HCT116 (cell line): ENCODE data around the gene VPS37B. TPM values are rescaled to one million over a fixed set of nuclear protein-coding genes. Genes with fewer than 3 reads are reported as not detected.
"Not testable (repeated sequence)": the region's sequence is repeated elsewhere in the genome, so short reads cannot be mapped to it uniquely, and the experiment has no call there.

Experiments used
- ATAC-seq: fragments of 200-7000 bp; cut with Tn5 transposase; 2 replicates; pipeline ENCODE4 v1.9.1; 2020; ENCODE audit warnings: mild to moderate bottlenecking, moderate library complexity
- BruUV-seq: library from RNA; stranded (reverse); fragments of 400-500 nt; replicated peaks from 2 replicates; lab custom pipeline; 2021; lab: Mats Ljungman, UMichigan
- CTCF ChIA-PET: fragments of 300-600 bp; sonication (Branson Sonifier 250); formaldehyde crosslinking; loops from one replicate; lab custom pipeline; 2021; ENCODE audit warnings: antibody characterized with exemption; lab: Charles Lee
- POLR2A ChIA-PET: fragments of 300-600, 350-600 bp; sonication (Branson Sonifier 250); formaldehyde crosslinking; loops from one replicate; lab custom pipeline; 2021; ENCODE audit warnings: antibody characterized with exemption; lab: Charles Lee
- RAD21 ChIA-PET, 2 experiments: fragments of 300-600 bp; sonication (Branson Sonifier 250); formaldehyde crosslinking; loops; one replicate each; lab custom pipeline; 2023; ENCODE audit warnings: low total read pairs in 2 of 2; ENCODE audit not compliant: uncharacterized antibody in 2 of 2, unreplicated experiment in 2 of 2, low non-redundant PET in 1 of 2; lab: Charles Lee
- DNase-seq: peaks from one replicate; pipeline ENCODE4 v3.0.0-alpha.2; 2010; ENCODE audit warnings: low read depth, low spot score
- H2AFZ ChIP-seq: fragments of 200-600 bp; shearing (Covaris generic), sonication (generic); 2 replicates; pipeline ENCODE4 v1.6.1; 2017; ENCODE audit warnings: low read depth, mixed run types, mixed read lengths, antibody characterized with exemption, low read length; ENCODE audit not compliant: poor library complexity, severe bottlenecking
- H3K27ac ChIP-seq: 2 replicates; pipeline ENCODE4 v1.5.1; 2012; ENCODE audit warnings: low read depth, low read length
- H3K27me3 ChIP-seq: fragments of 200-600 bp; sonication (generic); 2 replicates; pipeline ENCODE4 v1.6.1; 2016; ENCODE audit warnings: mixed run types, low read length, mixed read lengths; ENCODE audit not compliant: insufficient read depth
- H3K36me3 ChIP-seq, 2 experiments: fragments of 200-500 bp in 1 of 2; fragments of 200-600 bp in 1 of 2; sonication (Bioruptor generic) in 1 of 2; sonication (generic) in 1 of 2; 2 replicates each; pipeline versions ENCODE4 v1.5.1 to v1.6.1; 2014 to 2016; ENCODE audit warnings: low read length in 2 of 2, inconsistent platforms in 1 of 2, mixed read lengths in 1 of 2, mixed run types in 1 of 2; ENCODE audit not compliant: insufficient read depth in 2 of 2, control insufficient read depth in 1 of 2
- H3K4me1 ChIP-seq, 2 experiments: fragments of 200-600 bp in 1 of 2; sonication (generic) in 1 of 2; 2 replicates each; pipeline versions ENCODE4 v1.5.1 to v1.6.1; 2012 to 2017; ENCODE audit warnings: low read length in 2 of 2, inconsistent platforms in 1 of 2, mild to moderate bottlenecking in 1 of 2, mixed read lengths in 1 of 2, mixed run types in 1 of 2, moderate library complexity in 1 of 2; ENCODE audit not compliant: insufficient read depth in 2 of 2, control insufficient read depth in 1 of 2
- H3K4me2 ChIP-seq: fragments of 200-600 bp; sonication (generic); 2 replicates; pipeline ENCODE4 v1.6.1; 2017; ENCODE audit warnings: mixed run types, low read length, mixed read lengths
- H3K4me3 ChIP-seq, 2 experiments: fragments of 200-600 bp in 1 of 2; sonication (generic) in 1 of 2; replicated peaks in 1 of 2; 2 replicates each; pipeline ENCODE4 v1.5.1; 2011 to 2016; ENCODE audit warnings: low read length in 2 of 2, control low read depth in 1 of 2, low read depth in 1 of 2, mild to moderate bottlenecking in 1 of 2, mixed read lengths in 1 of 2, mixed run types in 1 of 2
- H3K79me2 ChIP-seq: fragments of 200-600 bp; sonication (generic); 2 replicates; pipeline ENCODE4 v1.6.1; 2017; ENCODE audit warnings: mild to moderate bottlenecking, mixed run types, low read length, moderate library complexity, mixed read lengths; ENCODE audit not compliant: insufficient read depth
- H3K9ac ChIP-seq: fragments of 200-600 bp; sonication (generic); 2 replicates; pipeline ENCODE4 v1.6.1; 2016; ENCODE audit warnings: low read length, mixed read lengths
- H3K9me2 ChIP-seq: fragments of 200-600 bp; sonication (generic), shearing (Covaris generic); 2 replicates; pipeline ENCODE4 v1.6.1; 2017; ENCODE audit warnings: mixed run types, mild to moderate bottlenecking, moderate library complexity; ENCODE audit not compliant: insufficient read depth
- H3K9me3 ChIP-seq, 2 experiments: fragments of 200-500 bp in 1 of 2; fragments of 200-600 bp in 1 of 2; sonication (Bioruptor generic) in 1 of 2; sonication (generic) in 1 of 2; 2 replicates each; pipeline ENCODE4 v1.6.1; 2014 to 2017; ENCODE audit warnings: low read length in 2 of 2, mixed read lengths in 2 of 2, inconsistent platforms in 1 of 2, low read depth in 1 of 2, mild to moderate bottlenecking in 1 of 2, mixed run types in 1 of 2, moderate library complexity in 1 of 2; ENCODE audit not compliant: control insufficient read depth in 1 of 2, insufficient read depth in 1 of 2
- H4K20me1 ChIP-seq: fragments of 200-600 bp; sonication (generic), shearing (Covaris generic); 2 replicates; pipeline ENCODE4 v1.6.1; 2017; ENCODE audit warnings: mixed run types, mild to moderate bottlenecking, moderate library complexity; ENCODE audit not compliant: insufficient read depth
- ZNF274 ChIP-seq: fragments of 200-500 bp; sonication (Bioruptor generic); IDR thresholded peaks from 2 replicates; pipeline ENCODE4 v1.6.1; 2014; ENCODE audit warnings: mild to moderate bottlenecking, low read depth, low read length, inconsistent platforms
- intact Hi-C: fragments of 100-400 bp; cut with micrococcal nuclease; formaldehyde crosslinking; loops from 2 replicates; pipeline ENCODE4 v1.10.0; 2022
- total RNA-seq: library from RNA; stranded (reverse); gene quantifications from one replicate; pipeline ENCODE4 v1.2.1, GENCODE V29; 2021; ENCODE audit not compliant: unreplicated experiment
- TF ChIP-seq, protein P1 (sequence below): IDR thresholded peaks from 2 replicates; pipeline ENCODE4 v1.6.1; 2011; ENCODE audit warnings: mild to moderate bottlenecking, low read length, moderate library complexity; ENCODE audit not compliant: insufficient replicate concordance; ENCODE audit errors: extremely low read depth

VPS37B gene
- total RNA-seq, 1 experiment from 2014 or later: 55.0 TPM

DNA sequence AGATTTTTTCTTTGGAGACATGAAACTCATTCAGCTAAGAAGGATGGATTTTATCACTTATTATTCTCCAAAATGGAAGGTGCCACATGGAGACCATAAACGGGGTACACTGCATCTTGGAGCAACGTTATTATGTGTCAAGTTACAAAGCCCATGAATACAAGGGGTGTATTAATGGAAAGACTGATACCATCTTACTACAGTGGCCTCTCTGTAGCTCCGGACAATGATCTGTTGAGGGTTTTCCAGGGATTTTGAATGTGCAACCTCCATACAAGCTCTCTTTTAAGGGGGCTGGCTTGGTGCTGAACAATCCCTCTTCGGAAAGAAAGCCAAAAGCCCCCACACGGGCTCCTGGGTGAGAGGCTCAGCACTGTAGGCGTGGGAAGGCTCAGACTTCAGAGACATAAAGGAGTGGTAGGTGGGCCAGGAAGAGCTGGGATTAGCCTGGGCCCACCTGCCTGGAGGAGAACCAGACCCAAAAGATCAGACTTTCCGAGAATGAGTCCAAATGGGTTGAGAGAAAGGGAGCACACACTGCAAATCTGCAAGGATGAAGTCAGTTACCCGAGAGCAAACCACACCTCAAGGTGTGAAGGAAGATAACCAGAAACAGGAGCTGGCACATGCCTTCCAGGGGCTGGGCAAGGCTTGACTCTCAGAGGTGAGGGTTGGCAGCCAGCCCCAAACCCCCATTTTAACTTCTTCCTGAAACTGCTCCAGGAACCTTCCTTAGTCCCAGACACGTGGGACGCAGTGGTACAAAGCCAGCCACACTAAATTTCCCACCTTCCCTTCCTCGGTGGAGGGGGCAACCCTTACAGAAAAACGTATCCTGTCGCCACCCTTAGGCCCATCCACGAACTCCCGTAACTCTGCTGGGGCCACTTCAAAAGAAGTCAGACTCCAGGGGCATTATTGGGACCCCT, 1.5 kb downstream of the VPS37B start (continued):
- no peak for TF ChIP-seq ZNF274

DNA sequence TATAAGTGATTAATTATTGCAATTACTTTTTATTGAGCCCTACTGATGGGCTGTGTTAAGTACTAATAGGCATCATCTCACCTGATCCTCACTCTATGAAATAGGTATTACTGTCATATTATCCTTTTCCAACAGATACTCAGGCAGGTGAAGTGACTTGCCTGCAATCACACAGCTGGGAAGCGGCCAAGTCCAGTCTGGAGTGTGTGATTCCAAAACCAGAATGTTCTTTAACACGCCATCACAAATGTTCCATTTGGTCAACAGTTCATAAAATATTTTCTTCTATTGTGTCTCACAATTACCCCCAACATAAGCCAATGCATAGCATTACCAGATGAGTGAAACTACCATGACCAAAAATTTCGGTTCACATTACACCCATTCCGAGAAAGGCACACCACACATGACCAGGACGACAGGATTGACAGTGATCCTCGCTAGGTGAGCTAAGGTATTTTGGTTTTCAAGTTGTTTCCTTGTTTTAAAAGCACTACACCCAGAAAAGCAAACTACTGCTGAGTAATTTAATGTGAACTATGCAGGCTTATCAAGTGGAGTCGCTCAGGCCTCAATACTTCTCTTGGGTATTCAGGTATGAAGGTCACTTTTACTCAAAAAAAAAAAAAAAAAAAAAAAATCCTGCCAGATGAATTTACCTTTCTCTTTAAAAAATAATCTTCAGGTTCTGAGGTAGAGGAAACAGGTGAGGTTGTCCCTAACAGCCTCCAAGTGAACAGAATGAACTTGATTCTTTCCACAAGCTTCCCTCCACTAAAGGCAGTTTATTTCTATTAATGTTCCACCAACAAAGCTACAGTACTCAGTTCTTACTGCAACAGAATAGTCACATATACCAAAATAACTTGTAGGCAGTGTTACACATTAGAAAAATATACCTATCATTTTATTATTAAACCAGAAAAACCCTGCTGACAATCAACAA, 2.4 kb downstream of the VPS37B start:
- Histone ChIP-seq H3K27me3 (no peaks in the 10 kb centered on the region), H3K9me3 (no peaks in the 10 kb centered on the region), H3K9ac (peak overlapping the region; percentile 98; the same call in 1 of the 2 replicates), H4K20me1 (peaks cover 6% of the 10 kb centered on the region; the same call in 1 of the 2 replicates), H3K4me2 (peak overlapping the region; percentile 86), H3K4me3 (no peak overlapping the region), H3K4me1 (peaks cover 57 to 76% of the 10 kb centered on the region in 2 experiments), H2AFZ (no peak overlapping the region), H3K27ac (no peak overlapping the region), H3K36me3 (no peaks in the 10 kb centered on the region), H3K9me2 (no peaks in the 10 kb centered on the region), H3K79me2 (peaks cover 75% of the 10 kb centered on the region)
- ATAC-seq: no peak
- ChIA-PET CTCF (no interaction called here), POLR2A (interaction anchor here (1.9 to 2.4 kb wide), 2 partner anchors 26 to 339 kb away, joined by 4 to 5 read pairs; partner anchors contain the start of genes MPHOSPH9 and MTRFR), RAD21 (no interaction called here)
- no peak for DNase-seq
- intact Hi-C loops: no loop called here
- TF ChIP-seq, protein P1, sequence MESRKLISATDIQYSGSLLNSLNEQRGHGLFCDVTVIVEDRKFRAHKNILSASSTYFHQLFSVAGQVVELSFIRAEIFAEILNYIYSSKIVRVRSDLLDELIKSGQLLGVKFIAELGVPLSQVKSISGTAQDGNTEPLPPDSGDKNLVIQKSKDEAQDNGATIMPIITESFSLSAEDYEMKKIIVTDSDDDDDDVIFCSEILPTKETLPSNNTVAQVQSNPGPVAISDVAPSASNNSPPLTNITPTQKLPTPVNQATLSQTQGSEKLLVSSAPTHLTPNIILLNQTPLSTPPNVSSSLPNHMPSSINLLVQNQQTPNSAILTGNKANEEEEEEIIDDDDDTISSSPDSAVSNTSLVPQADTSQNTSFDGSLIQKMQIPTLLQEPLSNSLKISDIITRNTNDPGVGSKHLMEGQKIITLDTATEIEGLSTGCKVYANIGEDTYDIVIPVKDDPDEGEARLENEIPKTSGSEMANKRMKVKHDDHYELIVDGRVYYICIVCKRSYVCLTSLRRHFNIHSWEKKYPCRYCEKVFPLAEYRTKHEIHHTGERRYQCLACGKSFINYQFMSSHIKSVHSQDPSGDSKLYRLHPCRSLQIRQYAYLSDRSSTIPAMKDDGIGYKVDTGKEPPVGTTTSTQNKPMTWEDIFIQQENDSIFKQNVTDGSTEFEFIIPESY: no peak
- BruUV-seq: TSS peak; percentile 24

DNA sequence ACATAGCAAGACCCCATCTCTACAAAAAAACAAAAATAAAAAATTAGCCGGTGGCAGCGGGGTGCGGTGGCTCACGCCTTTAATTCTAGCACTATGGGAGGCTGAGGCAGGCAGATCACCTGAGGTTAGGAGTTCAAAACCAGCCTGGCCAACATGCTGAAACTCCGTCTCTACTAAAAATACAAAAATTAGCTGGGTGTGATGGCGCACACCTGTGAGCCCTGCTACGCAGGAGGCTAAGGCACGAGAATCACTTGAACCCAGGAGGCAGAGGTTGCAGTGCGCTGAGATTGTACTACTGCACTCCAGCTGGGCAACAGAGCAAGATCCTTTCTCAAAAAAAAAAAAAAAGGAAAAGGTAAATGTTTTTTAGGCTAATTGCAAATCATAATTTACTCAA, 3.2 kb downstream of the VPS37B start:
- H3K9me2 ChIP-seq, ATAC-seq, H3K9me3 ChIP-seq, H2AFZ ChIP-seq, H4K20me1 ChIP-seq, H3K4me3 ChIP-seq, H3K27me3 ChIP-seq, intact Hi-C loops, H3K36me3 ChIP-seq, RAD21 ChIA-PET, BruUV-seq, DNase-seq: not testable (repeated sequence)
- POLR2A ChIA-PET: interaction anchor here (0.7 to 2.4 kb wide), 3 partner anchors 26 to 340 kb away, joined by 3 to 5 read pairs (median 4); partner anchors contain the start of genes MPHOSPH9 and MTRFR
- peaks cover 82% of the 10 kb centered on the region for H3K79me2 ChIP-seq
- CTCF ChIA-PET: interaction anchor here (1.1 kb wide), 1 partner anchor 11 kb away, joined by 3 read pairs; no protein-coding TSS in a partner anchor
- peak overlapping the region; percentile 86 for H3K4me2 ChIP-seq
- H3K4me1 ChIP-seq: peaks cover 63 to 78% of the 10 kb centered on the region in 2 experiments
- H3K27ac ChIP-seq: peak overlapping the region; percentile 82; the same call in 1 of the 2 replicates
- peak overlapping the region; percentile 69 for H3K9ac ChIP-seq
